K562 (cell line): ENCODE measurements around the gene DENND1A. TPM values are rescaled to one million over a fixed set of nuclear protein-coding genes. Genes with fewer than 3 reads are reported as not detected.

Experiments used
- ATAC-seq: fragments of 200-7000 bp; cut with Tn5 transposase; 3 replicates; pipeline ENCODE4 v1.9.1; 2020; ENCODE audit warnings: moderate library complexity
- BruUV-seq: library from RNA; stranded (reverse); fragments of 400-500 nt; replicated peaks from 2 replicates; lab custom pipeline; 2021; lab: Mats Ljungman, UMichigan
- CTCF ChIA-PET: fragments of 300-600 bp; formaldehyde crosslinking; extraction: SDS; loops from one replicate; lab custom pipeline; 2021; ENCODE audit warnings: low intra/inter-chr PET ratio; lab: Yijun Ruan, JAX
- POLR2A ChIA-PET: fragments of 300-600, 350-650 bp; sonication (Branson Sonifier 250); formaldehyde crosslinking; extraction: SDS; loops from one replicate; lab custom pipeline; 2021; ENCODE audit warnings: antibody characterized with exemption, inconsistent platforms; lab: Yijun Ruan, JAX
- DNase-seq, 4 experiments: peaks; one replicate each; pipeline versions ENCODE4 v3.0.0 to v3.0.0-alpha.2; 2011 to 2018; ENCODE audit warnings: low spot score in 3 of 4, mixed read lengths in 3 of 4; ENCODE audit errors: extremely low read depth in 1 of 4
- FAIRE-seq: peaks from 2 replicates; lab custom pipeline; 2011; peaks lifted over from hg19 to GRCh38; lab: Jason Lieb, UNC
- H2AFZ ChIP-seq: 2 replicates; pipeline ENCODE4 v1.6.0; 2011; ENCODE audit warnings: low read depth, low read length, control low read depth, inconsistent platforms
- H3K27ac ChIP-seq: fragments of 200-600 bp; 3 replicates; pipeline ENCODE4 v1.8.0; 2011; ENCODE audit warnings: low read depth, mild to moderate bottlenecking, control low read depth, inconsistent platforms, low read length, moderate library complexity, mixed read lengths; ENCODE audit errors: extremely low read depth
- H3K27me3 ChIP-seq, 2 experiments: fragments of 300-600 bp in 1 of 2; 2 replicates in 1 of 2; 3 replicates in 1 of 2; pipeline versions ENCODE4 v1.6.0 to v1.8.0; 2011; ENCODE audit warnings: inconsistent platforms in 2 of 2, low read length in 2 of 2, mild to moderate bottlenecking in 1 of 2, mixed read lengths in 1 of 2, moderate library complexity in 1 of 2; ENCODE audit not compliant: control insufficient read depth in 2 of 2, insufficient read depth in 2 of 2
- H3K36me3 ChIP-seq: fragments of 300-600 bp; 3 replicates; pipeline ENCODE4 v1.8.0; 2011; ENCODE audit warnings: mild to moderate bottlenecking, low read length, inconsistent platforms; ENCODE audit not compliant: control insufficient read depth, insufficient read depth
- H3K4me1 ChIP-seq, 2 experiments: fragments of 200-600 bp in 1 of 2; replicated peaks in 1 of 2; 2 replicates in 1 of 2; 3 replicates in 1 of 2; pipeline versions ENCODE4 v1.5.1 to v1.8.0; 2011; ENCODE audit warnings: inconsistent platforms in 2 of 2, low read length in 2 of 2, mild to moderate bottlenecking in 1 of 2, mixed read lengths in 1 of 2, moderate library complexity in 1 of 2; ENCODE audit not compliant: control insufficient read depth in 2 of 2, insufficient read depth in 2 of 2
- H3K4me2 ChIP-seq: 2 replicates; pipeline ENCODE4 v1.6.1; 2011; ENCODE audit warnings: low read length, control low read depth, inconsistent platforms, mixed read lengths; ENCODE audit not compliant: insufficient read depth
- H3K4me3 ChIP-seq: fragments of 200-600 bp; sonication (generic), shearing (Covaris generic); 2 replicates; pipeline ENCODE4 v1.5.1; 2016; ENCODE audit warnings: control low read depth, inconsistent platforms
- H3K79me2 ChIP-seq: fragments of 200-600 bp; 3 replicates; pipeline ENCODE4 v1.8.0; 2011; ENCODE audit warnings: low read length, inconsistent platforms; ENCODE audit not compliant: control insufficient read depth, insufficient read depth
- H3K9ac ChIP-seq, 2 experiments: 2 replicates each; pipeline versions ENCODE4 v1.6.0 to v1.6.1; 2011; ENCODE audit warnings: low read depth in 2 of 2, low read length in 2 of 2, control low read depth in 1 of 2, inconsistent platforms in 1 of 2, mild to moderate bottlenecking in 1 of 2, mixed read lengths in 1 of 2; ENCODE audit not compliant: insufficient read depth in 1 of 2
- H3K9me1 ChIP-seq: one replicate; pipeline ENCODE4 v1.6.0; 2011; ENCODE audit warnings: inconsistent platforms, mild to moderate bottlenecking, low read length, moderate library complexity; ENCODE audit not compliant: control insufficient read depth, insufficient read depth
- H3K9me3 ChIP-seq: replicated peaks from 2 replicates; pipeline ENCODE4 v1.5.1; 2011; ENCODE audit warnings: low read depth, low read length, inconsistent platforms; ENCODE audit not compliant: control insufficient read depth, insufficient read depth
- H4K20me1 ChIP-seq: replicated peaks from 2 replicates; pipeline ENCODE4 v1.6.1; 2011; ENCODE audit warnings: low read length, inconsistent platforms, mixed read lengths; ENCODE audit not compliant: control insufficient read depth, insufficient read depth
- DEAF1 ChIP-seq: fragments of 450-650 bp; formaldehyde crosslinking; IDR thresholded peaks from 2 replicates; pipeline ENCODE4 v1.4.0; 2020; ENCODE audit warnings: mild to moderate bottlenecking, moderate library complexity
- FOXM1 ChIP-seq, 2 experiments: fragments of 450-650 bp in 1 of 2; sonication (generic) in 1 of 2; formaldehyde crosslinking in 1 of 2; IDR thresholded peaks; 2 replicates each; pipeline versions ENCODE4 v1.6.1 to v1.9.0; 2017 to 2022; ENCODE audit warnings: low read depth in 2 of 2, mild to moderate bottlenecking in 2 of 2, missing genetic modification reagents in 1 of 2, moderate library complexity in 1 of 2
- NCOR1 ChIP-seq: fragments of 450-650 bp; IDR thresholded peaks from 2 replicates; pipeline ENCODE4 v1.6.1; 2016; ENCODE audit warnings: mild to moderate bottlenecking, moderate library complexity
- RBFOX2 ChIP-seq: fragments of 200-400 bp; formaldehyde crosslinking; IDR thresholded peaks from 2 replicates; pipeline ENCODE4 v1.6.1; 2017; ENCODE audit warnings: low read depth, mild to moderate bottlenecking, low read length, moderate library complexity
- RNF219 ChIP-seq: fragments of 250-450 bp; sonication (Bioruptor Pico); IDR thresholded peaks from 2 replicates; pipeline ENCODE4 v1.5.0; 2022; ENCODE audit warnings: mild to moderate bottlenecking
- SMC3 ChIP-seq: conservative IDR thresholded peaks from 2 replicates; pipeline ENCODE4 v1.6.1; 2011; ENCODE audit warnings: low read depth, low read length, improper control_type of control experiment; ENCODE audit not compliant: insufficient read depth
- XRCC5 ChIP-seq: fragments of 200-400 bp; formaldehyde crosslinking; IDR thresholded peaks from 2 replicates; pipeline ENCODE4 v1.6.1; 2017; ENCODE audit warnings: low read depth, mild to moderate bottlenecking, low read length
- ZNF217 ChIP-seq: sonication (generic); formaldehyde crosslinking; IDR thresholded peaks from 2 replicates; pipeline ENCODE4 v1.8.0; 2022; ENCODE audit warnings: mild to moderate bottlenecking, missing genetic modification reagents
- ZNF551 ChIP-seq: fragments of 250-450 bp; sonication (Bioruptor Pico); IDR thresholded peaks from 2 replicates; pipeline ENCODE4 v1.5.0; 2021; ENCODE audit warnings: mild to moderate bottlenecking, moderate library complexity
- ZNF57 ChIP-seq: fragments of 450-650 bp; formaldehyde crosslinking; IDR thresholded peaks from 2 replicates; pipeline ENCODE4 v1.4.0; 2020; ENCODE audit warnings: mild to moderate bottlenecking, moderate library complexity
- ZNF695 ChIP-seq: fragments of 450-650 bp; formaldehyde crosslinking; IDR thresholded peaks from 2 replicates; pipeline ENCODE4 v1.4.0; 2020; ENCODE audit warnings: mild to moderate bottlenecking, moderate library complexity
- WGBS: fragments of 100-300 bp; shearing (Covaris generic); methylation state at CpG from one replicate; pipeline ENCODE4 v1.1.6; 2016; ENCODE audit warnings: low coverage, mixed read lengths; ENCODE audit not compliant: insufficient coverage; ENCODE audit errors: missing lambda C conversion rate; 5-methylcytosine and 5-hydroxymethylcytosine counted together
- in situ Hi-C: fragments of 300-500 bp; cut with MboI; formaldehyde crosslinking; loops from 4 replicates; pipeline ENCODE4 v1.15.0; 2018; ENCODE audit warnings: inconsistent platforms, mixed read lengths
- intact Hi-C: fragments of 100-400 bp; cut with micrococcal nuclease; formaldehyde crosslinking; loops from 2 replicates; pipeline ENCODE4 v1.14.2; 2022
- polyA plus RNA-seq, 8 experiments: library from polyadenylated mRNA; depleted of rRNA in 4 of 8; stranded (reverse) in 5 of 8; unstranded in 3 of 8; fragments of >200 nt; fragmentation: Nextera tagmentation in 2 of 8; fragmentation: Illumina TruSeq in 1 of 8; extraction: Ambion mirVana in 2 of 8; extraction: Trizol in 1 of 8; gene quantifications; 2 replicates each; pipeline versions ENCODE4 v1.2.1 to v1.2.3, GENCODE V29; 2011 to 2014; ENCODE audit warnings: inconsistent platforms in 1 of 8, missing spikeins in 1 of 8
- total RNA-seq, 7 experiments: library from RNA; depleted of rRNA in 6 of 7; stranded (reverse); fragments of >200 nt in 6 of 7; fragmentation: Illumina TruSeq in 2 of 7; extraction: Trizol in 2 of 7; gene quantifications; 2 replicates each; pipeline versions ENCODE4 v1.2.1 to v1.2.3, GENCODE V29; 2011 to 2021; ENCODE audit warnings: low replicate concordance in 1 of 7

The DENND1A gene
- total and polyA plus RNA-seq, 9 of the 15 experiments (the other 6 are each of a cell fraction or from before 2014, with no cell fraction given), result 7.6 to 29.5 (median 15.7) TPM

GRCh38 chr9:123401879-123402513, 527.9 kb downstream of the DENND1A start:
- Histone ChIP-seq H3K9ac (no peak overlapping the region), H3K4me3 (no peak overlapping the region), H3K9me1 (no peaks in the 10 kb centered on the region), H3K9me3 (no peaks in the 10 kb centered on the region), H3K27me3 (no peaks in the 10 kb centered on the region), H3K4me1 (peaks cover 7 to 9% of the 10 kb centered on the region in 2 experiments), H3K4me2 (no peak overlapping the region), H4K20me1 (no peaks in the 10 kb centered on the region), H3K36me3 (no peaks in the 10 kb centered on the region), H2AFZ (no peak overlapping the region), H3K79me2 (no peaks in the 10 kb centered on the region), H3K27ac (no peak overlapping the region)
- 25% methylated on average over 9 of the region's 9 CpGs for WGBS
- CTCF ChIA-PET, result interaction anchor here (1.5 kb wide), 1 partner anchor 639 kb away, joined by 9 read pairs; no protein-coding TSS in a partner anchor
- POLR2A ChIA-PET, result interaction anchor here (0.5 to 0.7 kb wide), 2 partner anchors 11 to 637 kb away, joined by 3 read pairs; no protein-coding TSS in a partner anchor
- in situ Hi-C loops, result loop anchor here (10.0 kb wide), 1 partner anchor 633 kb away; no protein-coding TSS in a partner anchor
- no TSS peak for BruUV-seq
- intact Hi-C loops, result loop anchor here (2.0 kb wide), 2 partner anchors 137 to 639 kb away; no protein-coding TSS in a partner anchor
- DNase-seq (peak; percentile 59 to 77 (median 66)), ATAC-seq (peak; percentile 91), FAIRE-seq (peak; percentile 95)
- TF ChIP-seq ZNF57 (CRISPR knock-in tag) (no peak), XRCC5 (no peak), ZNF695 (CRISPR knock-in tag) (no peak), ZNF217 (no peak), RNF219 (no peak), ZNF551 (CRISPR knock-in tag) (no peak), DEAF1 (CRISPR knock-in tag) (peak; percentile 45; the same call in 1 of the 2 replicates), FOXM1 (IDR thresholded peaks at IDR 0.05; ENCODE audit: low read depth) (no peak), FOXM1 (CRISPR knock-in tag; IDR thresholded peaks at IDR 0.05; ENCODE audit: low read depth) (no peak), RBFOX2 (no peak), SMC3 (peak; percentile 61), NCOR1 (no peak)
